ENCODE data around the gene PHLDA1. TPM values are rescaled to one million over a fixed set of nuclear protein-coding genes. Genes with fewer than 3 reads are reported as not detected.
A peak's percentile ranks its signal among the peaks of the same experiment; 100 is the strongest.
"Not testable (repeated sequence)": the region's sequence is repeated elsewhere in the genome, so short reads cannot be mapped to it uniquely, and the experiment has no call there.

Gene PHLDA1
- total RNA-seq, 1 experiment from 2014 or later, result 181 TPM

GRCh38 chr12:75984577-75985182, 46.9 kb downstream of the PHLDA1 start:
- Histone ChIP-seq H2AFZ (ENCODE audit: low read length) (no peak overlapping the region), H3K36me3 (ENCODE audit: low read depth, low read length) (no peaks in the 10 kb centered on the region), H3K4me2 (ENCODE audit: low read length) (no peak overlapping the region), H3K27me3 (ENCODE audit: low read length) (no peaks in the 10 kb centered on the region), H3K9me3 (ENCODE audit: low read length) (no peaks in the 10 kb centered on the region), H3K9ac (ENCODE audit: low read length) (no peak overlapping the region), H3K27ac (ENCODE audit: low read length) (no peak overlapping the region; the same call in 1 of the 2 replicates), H3K79me2 (ENCODE audit: low read length) (no peaks in the 10 kb centered on the region; the same call in 1 of the 2 replicates), H3K4me3 (ENCODE audit: low read length) (no peak overlapping the region), H3K9me2 (replicated peaks; ENCODE audit: low read length) (no peaks in the 10 kb centered on the region), H3F3A (ENCODE audit: low read length, unreplicated experiment) (peaks cover under 1% of the 10 kb centered on the region), H4K20me1 (ENCODE audit: low read length) (no peaks in the 10 kb centered on the region), H3K4me1 (ENCODE audit: insufficient read depth, low read length) (peaks cover 28% of the 10 kb centered on the region)
- ChIA-PET POLR2A (ENCODE audit: unreplicated experiment) (interaction anchor here (0.6 kb wide), 1 partner anchor 34 kb away, joined by 3 read pairs; no protein-coding TSS in a partner anchor), CTCF (no interaction called here)
- intact Hi-C loops (cut with micrococcal nuclease), result no loop called here
- DNase-seq (no peak), ATAC-seq (peak; percentile 39; the same call in 1 of the 2 replicates)
- TF ChIP-seq EZH2phosphoT487 (IDR thresholded peaks at IDR 0.05; ENCODE audit: borderline replicate concordance, low read length), result no peak
- TF ChIP-seq EZH2 (IDR thresholded peaks at IDR 0.05; ENCODE audit: low read length, unreplicated experiment), result no peak
- TF ChIP-seq CTCF (conservative IDR thresholded peaks at IDR 0.05; ENCODE audit: low read depth, low read length), result no peak
- BruUV-seq (replicated peaks), result no TSS peak

GRCh38 chr12:75983851-75984250, 47.7 kb downstream of the PHLDA1 start:
- ATAC-seq; POLR2A ChIA-PET (ENCODE audit: unreplicated experiment); H3K27me3 ChIP-seq (ENCODE audit: low read length); H4K20me1 ChIP-seq (ENCODE audit: low read length); H3K4me3 ChIP-seq (ENCODE audit: low read length); intact Hi-C loops (cut with micrococcal nuclease); H3K9me3 ChIP-seq (ENCODE audit: low read length); H3K36me3 ChIP-seq (ENCODE audit: low read depth, low read length); H3K4me2 ChIP-seq (ENCODE audit: low read length); H3K9ac ChIP-seq (ENCODE audit: low read length); CTCF ChIA-PET; H2AFZ ChIP-seq (ENCODE audit: low read length); BruUV-seq (replicated peaks); H3K9me2 ChIP-seq (replicated peaks; ENCODE audit: low read length); H3K27ac ChIP-seq (ENCODE audit: low read length); H3F3A ChIP-seq (ENCODE audit: low read length, unreplicated experiment); H3K79me2 ChIP-seq (ENCODE audit: low read length): not testable (repeated sequence)
- peak; percentile 20 for DNase-seq
- H3K4me1 ChIP-seq (ENCODE audit: insufficient read depth, low read length), result peaks cover 36% of the 10 kb centered on the region

GRCh38 chr12:75982979-75983660, 48.5 kb downstream of the PHLDA1 start:
- H3K9me2 ChIP-seq (replicated peaks; ENCODE audit: low read length), result no peaks in the 10 kb centered on the region
- ChIA-PET POLR2A (ENCODE audit: unreplicated experiment) (no interaction called here), CTCF (no interaction called here)
- no peaks in the 10 kb centered on the region for H3K36me3 ChIP-seq (ENCODE audit: low read depth, low read length)
- peaks cover 10% of the 10 kb centered on the region for H3F3A ChIP-seq (ENCODE audit: low read length, unreplicated experiment)
- no peak overlapping the region for H3K4me2 ChIP-seq (ENCODE audit: low read length)
- no peak overlapping the region for H3K9ac ChIP-seq (ENCODE audit: low read length)
- TF ChIP-seq CTCF (conservative IDR thresholded peaks at IDR 0.05; ENCODE audit: low read depth, low read length) (no peak), EZH2 (IDR thresholded peaks at IDR 0.05; ENCODE audit: low read length, unreplicated experiment) (no peak), EZH2phosphoT487 (IDR thresholded peaks at IDR 0.05; ENCODE audit: borderline replicate concordance, low read length) (no peak)
- no peak overlapping the region for H2AFZ ChIP-seq (ENCODE audit: low read length)
- no peak for ATAC-seq
- no peaks in the 10 kb centered on the region for H4K20me1 ChIP-seq (ENCODE audit: low read length)
- no TSS peak for BruUV-seq (replicated peaks)
- H3K27ac ChIP-seq (ENCODE audit: low read length), result no peak overlapping the region
- H3K4me1 ChIP-seq (ENCODE audit: insufficient read depth, low read length), result peaks cover 44% of the 10 kb centered on the region
- H3K9me3 ChIP-seq (ENCODE audit: low read length), result no peaks in the 10 kb centered on the region
- no peaks in the 10 kb centered on the region; the same call in 1 of the 2 replicates for H3K79me2 ChIP-seq (ENCODE audit: low read length)
- H3K27me3 ChIP-seq (ENCODE audit: low read length), result no peaks in the 10 kb centered on the region
- intact Hi-C loops (cut with micrococcal nuclease), result no loop called here
- no peak overlapping the region for H3K4me3 ChIP-seq (ENCODE audit: low read length)
- DNase-seq, result no peak

Data from PC-3 (cell line).